Measurements from ENCODE around the gene TMEM31. TPM values are rescaled to one million over a fixed set of nuclear protein-coding genes. Genes with fewer than 3 reads are reported as not detected.
"Not testable (repeated sequence)": the region's sequence is repeated elsewhere in the genome, so short reads cannot be mapped to it uniquely, and the experiment has no call there.

Gene TMEM31
- total RNA-seq, 1 experiment from 2014 or later = not detected

DNA sequence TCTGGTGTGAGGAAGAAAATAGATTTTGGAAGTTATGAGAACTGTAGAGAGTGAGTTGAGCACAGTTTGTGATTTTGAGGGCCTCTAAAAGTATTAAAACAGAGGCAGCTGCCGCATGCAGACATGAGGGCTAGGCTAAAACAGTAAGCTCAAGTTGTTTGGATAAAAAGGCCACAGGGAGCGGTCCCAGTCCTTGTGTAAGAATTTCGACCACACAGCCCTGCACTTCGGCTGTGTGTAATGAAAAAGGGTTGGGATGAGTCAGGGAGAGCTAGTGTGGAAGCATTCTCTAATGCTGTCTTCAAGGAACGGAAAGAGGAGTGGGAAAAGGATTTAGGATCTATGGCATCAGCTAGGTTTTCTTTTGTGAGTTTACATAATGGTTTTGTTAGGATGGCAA lies 52.8 kb downstream of the TMEM31 start:
- H3K9me2 ChIP-seq (ENCODE audit: insufficient read depth); H3K36me3 ChIP-seq (ENCODE audit: control insufficient read depth in 1 of 2, insufficient read depth in 2 of 2, low read length in 2 of 2); POLR2A ChIA-PET; H3K79me2 ChIP-seq (ENCODE audit: insufficient read depth, low read length); ATAC-seq; H3K27me3 ChIP-seq (ENCODE audit: insufficient read depth, low read length); BruUV-seq (replicated peaks); H4K20me1 ChIP-seq (ENCODE audit: insufficient read depth); DNase-seq (ENCODE audit: low read depth, low spot score); H3K27ac ChIP-seq (ENCODE audit: low read depth, low read length); H3K4me2 ChIP-seq (ENCODE audit: low read length); H3K9me3 ChIP-seq (ENCODE audit: control insufficient read depth in 1 of 2, insufficient read depth in 1 of 2, low read depth in 1 of 2, low read length in 2 of 2); CTCF ChIA-PET; H3K4me3 ChIP-seq (replicated peaks in 1 of 2; ENCODE audit: low read depth in 1 of 2, low read length in 2 of 2); intact Hi-C loops (cut with micrococcal nuclease); H2AFZ ChIP-seq (ENCODE audit: low read depth, low read length, poor library complexity, severe bottlenecking); RAD21 ChIA-PET (ENCODE audit: low non-redundant PET in 1 of 2, low total read pairs in 2 of 2, uncharacterized antibody in 2 of 2, unreplicated experiment in 2 of 2); H3K9ac ChIP-seq (ENCODE audit: low read length); H3K4me1 ChIP-seq (ENCODE audit: control insufficient read depth in 1 of 2, insufficient read depth in 2 of 2, low read length in 2 of 2): not testable (repeated sequence)

Other genes with a start within 250 kb of the TMEM31 start
- gene RAB40A, start 191.4 kb upstream of the TMEM31 start, total RNA-seq (2021; ENCODE audit: unreplicated experiment) = not detected
- 23.5 TPM for gene TCEAL4, start 125.4 kb upstream of the TMEM31 start, total RNA-seq (2021; ENCODE audit: unreplicated experiment)
- gene TCEAL3, start 102.9 kb upstream of the TMEM31 start, total RNA-seq (2021; ENCODE audit: unreplicated experiment) = not detected
- gene TCEAL1, start 81.9 kb upstream of the TMEM31 start, total RNA-seq (2021; ENCODE audit: unreplicated experiment) = not detected
- 308 TPM for gene MORF4L2, start 24.2 kb upstream of the TMEM31 start, total RNA-seq (2021; ENCODE audit: unreplicated experiment)
- gene PLP1, start 65.9 kb downstream of the TMEM31 start, total RNA-seq (2021; ENCODE audit: unreplicated experiment) = not detected
- gene RAB9B, start 121.3 kb downstream of the TMEM31 start, total RNA-seq (2021; ENCODE audit: unreplicated experiment) = 0.05 TPM

Data from HCT116 (cell line).